K562 (cell line): ENCODE data around the gene MFSD11. TPM values are rescaled to one million over a fixed set of nuclear protein-coding genes. Genes with fewer than 3 reads are reported as not detected.
A peak's percentile ranks its signal among the peaks of the same experiment; 100 is the strongest.

ENCODE experiments used
- CCNT2 ChIP-seq: IDR thresholded peaks from 2 replicates; pipeline ENCODE4 v1.6.1; 2011; ENCODE audit warnings: borderline replicate concordance, low read depth, mild to moderate bottlenecking, moderate library complexity, mixed read lengths, low read length; ENCODE audit not compliant: insufficient read length; ENCODE audit errors: extremely low read depth
- CEBPG ChIP-seq, 3 experiments: fragments of 200-800 bp in 1 of 3; sonication (Bioruptor generic) in 1 of 3; sonication (generic) in 1 of 3; formaldehyde crosslinking in 1 of 3; IDR thresholded peaks in 2 of 3; conservative IDR thresholded peaks in 1 of 3; 2 replicates each; pipeline versions ENCODE4 v1.6.1 to v1.8.0; 2016 to 2022; ENCODE audit warnings: missing compliant biosample characterization in 2 of 3, missing genetic modification characterization in 2 of 3, mild to moderate bottlenecking in 1 of 3, missing genetic modification reagents in 1 of 3
- EP300 ChIP-seq: IDR thresholded peaks from 2 replicates; pipeline ENCODE4 v1.6.1; 2012; ENCODE audit warnings: low read length, improper control_type of control experiment
- FOXO4 ChIP-seq: fragments of 450-650 bp; formaldehyde crosslinking; IDR thresholded peaks from 2 replicates; pipeline ENCODE4 v1.4.0; 2020; ENCODE audit warnings: mild to moderate bottlenecking, moderate library complexity
- GTF2E2 ChIP-seq: fragments of 200-800 bp; sonication (Bioruptor generic); IDR thresholded peaks from 2 replicates; pipeline ENCODE4 v1.6.1; 2016; ENCODE audit warnings: missing genetic modification characterization, missing compliant biosample characterization
- GTF2F1 ChIP-seq: IDR thresholded peaks from 2 replicates; pipeline ENCODE4 v1.6.1; 2011; ENCODE audit warnings: low read depth, low read length, improper control_type of control experiment
- HDAC1 ChIP-seq, 2 experiments: fragments of 450-650 bp; IDR thresholded peaks; 2 replicates each; pipeline ENCODE4 v1.6.1; 2016 to 2017; ENCODE audit warnings: inconsistent platforms in 1 of 2, mild to moderate bottlenecking in 1 of 2, moderate library complexity in 1 of 2
- HDAC6 ChIP-seq: IDR thresholded peaks from 2 replicates; pipeline ENCODE4 v1.6.1; 2012; ENCODE audit warnings: low read depth, mild to moderate bottlenecking, control low read depth, inconsistent platforms, low read length, moderate library complexity
- IFI16 ChIP-seq: fragments of 250-450 bp; sonication (Bioruptor Pico); IDR thresholded peaks from 2 replicates; pipeline ENCODE4 v2.1.2; 2022; ENCODE audit warnings: mild to moderate bottlenecking, inconsistent platforms
- KAT7 ChIP-seq: sonication (generic); formaldehyde crosslinking; IDR thresholded peaks from 2 replicates; pipeline ENCODE4 v1.8.0; 2022; ENCODE audit warnings: missing genetic modification reagents, mild to moderate bottlenecking, borderline replicate concordance
- MCM7 ChIP-seq, 2 experiments: fragments of 450-650 bp; IDR thresholded peaks; 2 replicates each; pipeline ENCODE4 v1.6.1; 2016 to 2018
- MTA3 ChIP-seq: fragments of 450-650 bp; formaldehyde crosslinking; IDR thresholded peaks from 2 replicates; pipeline ENCODE4 v1.6.1; 2017; ENCODE audit warnings: mild to moderate bottlenecking, borderline replicate concordance
- MXD1 ChIP-seq: fragments of 250-450 bp; sonication (Bioruptor Pico); IDR thresholded peaks from 2 replicates; pipeline ENCODE4 v1.8.0; 2021; ENCODE audit warnings: borderline replicate concordance, mild to moderate bottlenecking, moderate library complexity; ENCODE audit not compliant: poor library complexity, severe bottlenecking
- NCOA2 ChIP-seq, 2 experiments: fragments of 450-650 bp; IDR thresholded peaks; 2 replicates each; pipeline ENCODE4 v1.6.1; 2018; ENCODE audit warnings: mild to moderate bottlenecking in 2 of 2, moderate library complexity in 1 of 2; ENCODE audit not compliant: partially characterized antibody in 2 of 2
- SMAD3 ChIP-seq: fragments of 450-650 bp; formaldehyde crosslinking; conservative IDR thresholded peaks from 2 replicates; pipeline ENCODE4 v1.4.0; 2020; ENCODE audit warnings: mild to moderate bottlenecking
- TAF7 ChIP-seq: fragments of 450-650 bp; IDR thresholded peaks from 2 replicates; pipeline ENCODE4 v1.6.1; 2016; ENCODE audit warnings: missing genetic modification characterization, missing compliant biosample characterization
- TCF3 ChIP-seq: sonication (generic); formaldehyde crosslinking; IDR thresholded peaks from 2 replicates; pipeline ENCODE4 v1.4.0; 2020; ENCODE audit warnings: mild to moderate bottlenecking, missing genetic modification reagents
- THRA ChIP-seq: fragments of 450-650 bp; IDR thresholded peaks from 2 replicates; pipeline ENCODE4 v1.6.1; 2017; ENCODE audit warnings: mild to moderate bottlenecking, moderate library complexity
- THRB ChIP-seq: fragments of 450-650 bp; formaldehyde crosslinking; conservative IDR thresholded peaks from 2 replicates; pipeline ENCODE4 v1.4.0; 2022; ENCODE audit warnings: mild to moderate bottlenecking, missing genetic modification characterization
- ZNF253 ChIP-seq: fragments of 250-450 bp; sonication (Bioruptor Pico); conservative IDR thresholded peaks from 2 replicates; pipeline ENCODE4 v1.6.1; 2021; ENCODE audit warnings: mild to moderate bottlenecking
- ZNF445 ChIP-seq: fragments of 250-450 bp; sonication (Bioruptor Pico); IDR thresholded peaks from 2 replicates; pipeline ENCODE4 v1.4.0; 2020; ENCODE audit warnings: low read depth, mild to moderate bottlenecking, moderate library complexity
- ZNF695 ChIP-seq: fragments of 450-650 bp; formaldehyde crosslinking; IDR thresholded peaks from 2 replicates; pipeline ENCODE4 v1.4.0; 2020; ENCODE audit warnings: mild to moderate bottlenecking, moderate library complexity
- ZNF79 ChIP-seq: fragments of 250-450 bp; sonication (Bioruptor Pico); IDR thresholded peaks from 2 replicates; pipeline ENCODE4 v1.4.0; 2020; ENCODE audit warnings: low read depth, mild to moderate bottlenecking, moderate library complexity
- ZSCAN29 ChIP-seq: fragments of 450-650 bp; IDR thresholded peaks from 2 replicates; pipeline ENCODE4 v1.6.1; 2017
- polyA plus RNA-seq, 8 experiments: library from polyadenylated mRNA; depleted of rRNA in 4 of 8; stranded (reverse) in 5 of 8; unstranded in 3 of 8; fragments of >200 nt; fragmentation: Nextera tagmentation in 2 of 8; fragmentation: Illumina TruSeq in 1 of 8; extraction: Ambion mirVana in 2 of 8; extraction: Trizol in 1 of 8; gene quantifications; 2 replicates each; pipeline versions ENCODE4 v1.2.1 to v1.2.3, GENCODE V29; 2011 to 2014; ENCODE audit warnings: inconsistent platforms in 1 of 8, missing spikeins in 1 of 8
- total RNA-seq, 7 experiments: library from RNA; depleted of rRNA in 6 of 7; stranded (reverse); fragments of >200 nt in 6 of 7; fragmentation: Illumina TruSeq in 2 of 7; extraction: Trizol in 2 of 7; gene quantifications; 2 replicates each; pipeline versions ENCODE4 v1.2.1 to v1.2.3, GENCODE V29; 2011 to 2021; ENCODE audit warnings: low replicate concordance in 1 of 7

Gene MFSD11
- total and polyA plus RNA-seq, 9 of the 15 experiments (the other 6 are each of a cell fraction or from before 2014, with no cell fraction given) = 14.4 to 24.5 (median 19.9) TPM

- TF ChIP-seq FOXO4 (no peak), TCF3 (CRISPR knock-in tag) (no peak; the same call in 1 of the 2 replicates), CEBPG (CRISPR knock-in tag; IDR thresholded peaks at IDR 0.05) (no peak), CEBPG (tag; conservative IDR thresholded peaks at IDR 0.05 in 1 of 2, IDR thresholded peaks at IDR 0.05 in 1 of 2) (no peak), GTF2E2 (tag) (no peak), CCNT2 (peak; percentile 82), MCM7 (IDR thresholded peaks at IDR 0.05) (no peak), ZNF695 (CRISPR knock-in tag) (0 out of 2 replicates have a peak, but pooled peaks have one; percentile 13), NCOA2 (IDR thresholded peaks at IDR 0.05; ENCODE audit: partially characterized antibody in 2 of 2) (no peak), ZNF253 (CRISPR knock-in tag) (no peak), EP300 (no peak; the same call in 1 of the 2 replicates), THRA (no peak), TAF7 (tag) (peak; percentile 69; the same call in 1 of the 2 replicates), IFI16 (no peak), THRB (CRISPR knock-in tag) (no peak), HDAC6 (no peak), KAT7 (peak; percentile 93; the same call in 1 of the 2 replicates), GTF2F1 (no peak), ZNF79 (no peak), MXD1 (CRISPR knock-in tag) (no peak), SMAD3 (CRISPR knock-in tag) (no peak), HDAC1 (IDR thresholded peaks at IDR 0.05) (peak in 1 of 2 experiments; percentile 82; a peak in 2 of 4 replicates), MTA3 (no peak; the same call in 1 of the 2 replicates), ZSCAN29 (no peak), ZNF445 (CRISPR knock-in tag) (0 out of 2 replicates have a peak, but pooled peaks have one; percentile 39)
Observed at GRCh38 chr17:76737676-76738467, at the start of gene MFSD11 (continued).
